H1 (cell line): ENCODE data around the gene PRG3. TPM values are rescaled to one million over a fixed set of nuclear protein-coding genes. Genes with fewer than 3 reads are reported as not detected.

Experiments
- CTCF ChIA-PET: fragments of 300-600 bp; sonication (Branson Sonifier 250); formaldehyde crosslinking; loops from one replicate; lab custom pipeline; 2021; ENCODE audit not compliant: partially characterized antibody; lab: Charles Lee
- POLR2A ChIA-PET: fragments of 300-600 bp; sonication (Branson Sonifier 250); formaldehyde crosslinking; loops from one replicate; lab custom pipeline; 2021; ENCODE audit warnings: inconsistent platforms; ENCODE audit not compliant: partially characterized antibody; lab: Charles Lee
- DNase-seq, 2 experiments: peaks; one replicate each; pipeline versions ENCODE4 v3.0.0 to v3.0.0-alpha.2; 2010 to 2022; ENCODE audit warnings: low spot score in 2 of 2, low read depth in 1 of 2, mixed read lengths in 1 of 2
- FAIRE-seq: peaks from 2 replicates; lab custom pipeline; 2011; peaks lifted over from hg19 to GRCh38; lab: Jason Lieb, UNC
- H2AFZ ChIP-seq: 2 replicates; pipeline ENCODE4 v1.8.1; 2012; ENCODE audit warnings: low read length, inconsistent platforms
- H2AK5ac ChIP-seq: 2 replicates; pipeline ENCODE4 v1.6.1; 2013; ENCODE audit warnings: low read depth, low read length
- H2BK120ac ChIP-seq: replicated peaks from 2 replicates; pipeline ENCODE3; 2013; ENCODE audit warnings: low read depth, low read length, inconsistent platforms
- H2BK12ac ChIP-seq: 2 replicates; pipeline ENCODE4 v1.6.1; 2013; ENCODE audit warnings: low read depth, low read length
- H2BK15ac ChIP-seq: 2 replicates; pipeline ENCODE4 v1.6.1; 2013; ENCODE audit warnings: low read length
- H2BK20ac ChIP-seq: 2 replicates; pipeline ENCODE4 v1.6.1; 2013; ENCODE audit warnings: low read length
- H2BK5ac ChIP-seq: 2 replicates; pipeline ENCODE4 v1.6.1; 2013; ENCODE audit warnings: low read depth, low read length
- H3K14ac ChIP-seq: 2 replicates; pipeline ENCODE4 v1.6.1; 2013; ENCODE audit warnings: inconsistent platforms; ENCODE audit not compliant: insufficient read length
- H3K18ac ChIP-seq: 2 replicates; pipeline ENCODE4 v1.6.1; 2013; ENCODE audit warnings: low read length; ENCODE audit errors: extremely low read depth
- H3K23ac ChIP-seq: 2 replicates; pipeline ENCODE4 v1.6.1; 2013; ENCODE audit warnings: inconsistent platforms; ENCODE audit not compliant: insufficient read length
- H3K23me2 ChIP-seq: 2 replicates; pipeline ENCODE4 v1.6.1; 2013; ENCODE audit warnings: low read depth, low read length
- H3K27ac ChIP-seq: 2 replicates; pipeline ENCODE4 v1.6.1; 2011; ENCODE audit warnings: low read depth, low read length, inconsistent platforms
- H3K27me3 ChIP-seq, 4 experiments: replicated peaks in 1 of 4; 1 replicate in 1 of 4; 2 replicates in 3 of 4; pipeline versions ENCODE4 v1.6.1 to v1.8.1; 2011 to 2013; ENCODE audit warnings: low read length in 3 of 4, mild to moderate bottlenecking in 3 of 4, inconsistent platforms in 2 of 4, mixed read lengths in 2 of 4, moderate library complexity in 1 of 4; ENCODE audit not compliant: control insufficient read depth in 3 of 4, insufficient read depth in 3 of 4; ENCODE audit errors: extremely low read depth in 1 of 4
- H3K36me3 ChIP-seq, 4 experiments: 2 replicates each; pipeline versions ENCODE4 v1.6.1 to v1.8.1; 2011 to 2013; ENCODE audit warnings: mild to moderate bottlenecking in 4 of 4, low read length in 3 of 4, moderate library complexity in 2 of 4, control low read depth in 1 of 4, inconsistent platforms in 1 of 4; ENCODE audit not compliant: insufficient read depth in 4 of 4, control insufficient read depth in 2 of 4
- H3K4ac ChIP-seq: replicated peaks from 2 replicates; pipeline ENCODE3; 2013; ENCODE audit warnings: low read length, low read depth, mixed read lengths, inconsistent platforms; ENCODE audit not compliant: insufficient read length
- H3K4me1 ChIP-seq, 4 experiments: replicated peaks in 1 of 4; 1 replicate in 1 of 4; 2 replicates in 3 of 4; pipeline versions ENCODE4 v1.6.1 to v1.8.1; 2011 to 2013; ENCODE audit warnings: low read length in 3 of 4, inconsistent platforms in 2 of 4, mixed read lengths in 1 of 4; ENCODE audit not compliant: insufficient read depth in 4 of 4, control insufficient read depth in 3 of 4
- H3K4me2 ChIP-seq, 2 experiments: 2 replicates each; pipeline versions ENCODE4 v1.6.1 to v1.8.1; 2011 to 2013; ENCODE audit warnings: low read depth in 2 of 2, low read length in 2 of 2, control low read depth in 1 of 2, inconsistent platforms in 1 of 2, mild to moderate bottlenecking in 1 of 2; ENCODE audit not compliant: insufficient read depth in 1 of 2
- H3K4me3 ChIP-seq, 4 experiments: fragments of 200-600, 300-600 bp in 1 of 4; sonication (generic), shearing (Covaris generic), sonication (Bioruptor Twin) in 1 of 4; 2 replicates each; pipeline versions ENCODE4 v1.5.1 to v1.8.1; 2011 to 2016; ENCODE audit warnings: low read length in 4 of 4, low read depth in 3 of 4, control low read depth in 2 of 4, inconsistent platforms in 2 of 4, mild to moderate bottlenecking in 2 of 4, mixed read lengths in 1 of 4, moderate library complexity in 1 of 4; ENCODE audit not compliant: insufficient read depth in 2 of 4; ENCODE audit errors: extremely low read depth in 1 of 4
- H3K56ac ChIP-seq: replicated peaks from 2 replicates; pipeline ENCODE3; 2013; ENCODE audit warnings: low read depth, mild to moderate bottlenecking, mixed read lengths, low read length, inconsistent platforms; ENCODE audit not compliant: insufficient read length
- H3K79me1 ChIP-seq: 2 replicates; pipeline ENCODE4 v1.6.1; 2013; ENCODE audit warnings: low read depth, low read length, control low read depth
- H3K79me2 ChIP-seq, 2 experiments: 2 replicates each; pipeline versions ENCODE4 v1.6.1 to v1.8.1; 2012 to 2013; ENCODE audit warnings: low read length in 2 of 2, mild to moderate bottlenecking in 2 of 2, inconsistent platforms in 1 of 2; ENCODE audit not compliant: insufficient read depth in 2 of 2, control insufficient read depth in 1 of 2
- H3K9ac ChIP-seq, 4 experiments: replicated peaks in 1 of 4; 1 replicate in 1 of 4; 2 replicates in 3 of 4; pipeline versions ENCODE4 v1.6.1 to v1.8.1; 2011 to 2013; ENCODE audit warnings: low read depth in 3 of 4, low read length in 3 of 4, control low read depth in 2 of 4, mild to moderate bottlenecking in 2 of 4, moderate library complexity in 2 of 4, inconsistent platforms in 1 of 4; ENCODE audit errors: extremely low read depth in 1 of 4
- H3K9me3 ChIP-seq, 2 experiments: 2 replicates each; pipeline versions ENCODE4 v1.6.1 to v1.8.1; 2012 to 2013; ENCODE audit warnings: mild to moderate bottlenecking in 2 of 2, moderate library complexity in 2 of 2, control low read depth in 1 of 2, inconsistent platforms in 1 of 2, low read depth in 1 of 2, low read length in 1 of 2, mixed read lengths in 1 of 2; ENCODE audit not compliant: insufficient read depth in 2 of 2
- H4K20me1 ChIP-seq, 2 experiments: replicated peaks in 1 of 2; 2 replicates each; pipeline versions ENCODE3 to v1.8.1; 2011 to 2013; ENCODE audit warnings: inconsistent platforms in 2 of 2, low read length in 2 of 2, mild to moderate bottlenecking in 1 of 2; ENCODE audit not compliant: insufficient read depth in 2 of 2, control insufficient read depth in 1 of 2
- H4K5ac ChIP-seq: 2 replicates; pipeline ENCODE4 v1.6.1; 2013; ENCODE audit warnings: low read length, low read depth, mixed read lengths, inconsistent platforms; ENCODE audit not compliant: insufficient read length
- H4K8ac ChIP-seq: 2 replicates; pipeline ENCODE4 v1.8.0; 2013; ENCODE audit warnings: mild to moderate bottlenecking, moderate library complexity, low read length, inconsistent platforms; ENCODE audit not compliant: insufficient read depth; ENCODE audit errors: extremely low read depth
- H4K91ac ChIP-seq: replicated peaks from 2 replicates; pipeline ENCODE3; 2013; ENCODE audit warnings: low read length, mixed read lengths, inconsistent platforms; ENCODE audit not compliant: insufficient read length
- CBX5 ChIP-seq: fragments of 300-800, 300-1000 bp; sonication (generic); IDR thresholded peaks from 2 replicates; pipeline ENCODE4 v1.7.1; 2016; ENCODE audit warnings: antibody characterized with exemption, low read length, low read depth
- FOSL1 ChIP-seq: IDR thresholded peaks from 2 replicates; pipeline ENCODE4 v1.6.1; 2011; ENCODE audit warnings: mild to moderate bottlenecking, low read depth, low read length, moderate library complexity; ENCODE audit not compliant: insufficient read depth
- GTF2F1 ChIP-seq: IDR thresholded peaks from 2 replicates; pipeline ENCODE4 v1.6.1; 2012; ENCODE audit warnings: low read depth, low read length, improper control_type of control experiment, borderline replicate concordance
- POLR2AphosphoS5 ChIP-seq: IDR thresholded peaks from 2 replicates; pipeline ENCODE4 v1.6.1; 2011; ENCODE audit warnings: low read depth, low read length
- RNF2 ChIP-seq: fragments of 200-900, 300-1000 bp; sonication (generic); IDR thresholded peaks from 2 replicates; pipeline ENCODE4 v1.7.1; 2016; ENCODE audit warnings: borderline replicate concordance, low read depth, mild to moderate bottlenecking, antibody characterized with exemption, low read length; ENCODE audit not compliant: poor library complexity, severe bottlenecking; ENCODE audit errors: missing control alignments
- SP2 ChIP-seq: IDR thresholded peaks from 2 replicates; pipeline ENCODE4 v1.6.1; 2012; ENCODE audit warnings: mild to moderate bottlenecking, low read length, inconsistent platforms
- WGBS, 2 experiments: shearing (Covaris generic) in 1 of 2; methylation state at CpG; one replicate each; pipeline versions ENCODE4 v1.1.6 to v1.1.7; 2013 to 2015; ENCODE audit warnings: low lambda C conversion rate in 2 of 2, mixed read lengths in 2 of 2, inconsistent platforms in 1 of 2, low coverage in 1 of 2, missing lambda C conversion rate in 1 of 2; ENCODE audit not compliant: insufficient replicate concordance in 2 of 2, insufficient coverage in 1 of 2, insufficient read length in 1 of 2; ENCODE audit errors: extremely low coverage in 1 of 2, missing lambda C conversion rate in 1 of 2; 5-methylcytosine and 5-hydroxymethylcytosine counted together
- polyA plus RNA-seq, 7 experiments: library from polyadenylated mRNA; depleted of rRNA in 3 of 7; stranded (reverse) in 5 of 7; unstranded in 2 of 7; fragments of >200 nt in 5 of 7; fragments of 200-250 nt in 2 of 7; gene quantifications; 1 replicate in 5 of 7; 2 replicates in 1 of 7; 4 replicates in 1 of 7; pipeline versions ENCODE4 v1.2.1 to v1.2.3, GENCODE V29; 2011 to 2013; ENCODE audit warnings: missing spikeins in 2 of 7, mixed read lengths in 2 of 7
- total RNA-seq: library from RNA; stranded (reverse); fragmentation: NEBNext Ultra II Directional; extraction: Animal tissue kit (Norgen Biotek cat#: 25700); gene quantifications from 2 replicates; pipeline ENCODE4 v1.2.1, GENCODE V29; 2021
- TF ChIP-seq, protein P1 (sequence below), 3 experiments: IDR thresholded peaks; 1 replicate in 2 of 3; 2 replicates in 1 of 3; pipeline versions ENCODE4 v1.5.1 to v1.6.1; 2011; ENCODE audit warnings: low read length in 3 of 3, mild to moderate bottlenecking in 3 of 3, inconsistent platforms in 2 of 3, low read depth in 1 of 3, moderate library complexity in 1 of 3; ENCODE audit not compliant: insufficient read depth in 1 of 3; ENCODE audit errors: control extremely low read depth in 1 of 3
- TF ChIP-seq, protein P2 (sequence below): IDR thresholded peaks from 2 replicates; pipeline ENCODE4 v1.6.1; 2011; ENCODE audit warnings: low read depth, mild to moderate bottlenecking, low read length; ENCODE audit not compliant: insufficient read depth

The PRG3 gene
- total and polyA plus RNA-seq, 2 of the 8 experiments (the other 6 are each of a cell fraction or from before 2014, with no cell fraction given): not detected

DNA sequence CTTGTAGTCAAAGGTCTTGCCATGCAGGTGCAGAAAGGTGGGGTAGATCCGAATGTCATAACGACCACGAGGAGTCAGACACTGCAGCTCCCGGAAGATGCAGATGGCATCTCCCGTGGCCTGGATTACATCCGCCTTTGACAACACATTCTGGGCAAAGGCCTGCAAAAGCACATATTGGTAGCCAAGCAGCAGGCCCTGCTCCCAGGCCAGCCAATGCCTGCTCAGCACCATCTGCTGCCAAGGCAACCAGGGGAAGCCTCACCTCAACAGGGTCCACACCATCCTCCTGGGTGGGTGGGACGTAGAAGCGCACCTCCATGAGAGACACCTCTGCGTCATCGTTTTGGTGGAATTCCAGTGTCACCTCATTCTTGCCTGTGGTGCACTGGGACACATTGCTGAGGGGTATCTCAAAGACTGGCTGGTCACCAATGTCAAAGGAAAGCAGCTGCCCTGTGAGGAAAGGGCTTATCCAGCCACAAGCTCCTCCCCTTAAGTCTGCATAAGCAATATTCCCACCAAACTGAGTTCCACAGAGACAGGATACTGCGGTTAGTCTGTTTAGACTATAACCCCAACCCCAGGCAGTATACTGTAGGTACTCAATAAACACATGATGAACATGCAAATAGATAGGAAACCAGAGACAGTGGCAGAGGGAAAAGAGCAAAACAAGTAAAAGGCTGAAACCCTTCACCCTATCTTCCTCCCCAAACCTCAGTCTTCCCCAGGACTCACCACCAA is 48.1 kb downstream of the PRG3 start:
- peaks cover 3 to 8% (median 3%) of the 10 kb centered on the region in 4 experiments; a peak in 6 of 7 replicates for H3K4me1 ChIP-seq
- 97% methylated on average over 10 of the region's 11 CpGs; no CpG with 5 or more reads in 1 of the 2 experiments for WGBS, 2 experiments
- peaks cover 8% of the 10 kb centered on the region for H3K79me1 ChIP-seq
- H2AFZ ChIP-seq: no peak overlapping the region
- no peak overlapping the region for H3K4ac ChIP-seq
- FAIRE-seq (no peak), DNase-seq (no peak)
- no peak overlapping the region for H2BK15ac ChIP-seq
- no peak overlapping the region for H2BK20ac ChIP-seq
- no peak overlapping the region for H2AK5ac ChIP-seq
- no peak overlapping the region for H4K5ac ChIP-seq
- H4K20me1 ChIP-seq: peaks cover 2 to 7% of the 10 kb centered on the region in 2 experiments
- H2BK12ac ChIP-seq: no peak overlapping the region
- no peak overlapping the region for H3K27ac ChIP-seq
- no peaks in the 10 kb centered on the region for H3K9me3 ChIP-seq
- ChIA-PET POLR2A (interaction anchor here (45.7 kb wide), 1 partner anchor 25 kb away, joined by 1279 read pairs; the partner anchor contains the start of gene TNKS1BP1), CTCF (interaction anchor here (0.8 to 1.0 kb wide), 3 partner anchors 21 to 160 kb away, joined by 3 read pairs; no protein-coding TSS in a partner anchor)
- peaks cover 4% of the 10 kb centered on the region for H3K23me2 ChIP-seq
- no peak overlapping the region for H3K4me3 ChIP-seq
- no peak overlapping the region for H4K91ac ChIP-seq
- H3K79me2 ChIP-seq: peaks cover 12 to 29% of the 10 kb centered on the region in 2 experiments
- no peak overlapping the region for H2BK5ac ChIP-seq
- no peak overlapping the region; the same call in 1 of the 2 replicates for H4K8ac ChIP-seq
- peaks cover 44 to 67% (median 58%) of the 10 kb centered on the region in 4 experiments for H3K36me3 ChIP-seq
- no peak overlapping the region for H3K4me2 ChIP-seq
- no peaks in the 10 kb centered on the region for H3K27me3 ChIP-seq
- no peak overlapping the region for H3K14ac ChIP-seq
- no peak overlapping the region for H2BK120ac ChIP-seq
- H3K56ac ChIP-seq: no peak overlapping the region
- no peak overlapping the region for H3K9ac ChIP-seq
- H3K18ac ChIP-seq: no peak overlapping the region
- H3K23ac ChIP-seq: no peak overlapping the region
- TF ChIP-seq CBX5 (no peak), SP2 (no peak), RNF2 (no peak), POLR2AphosphoS5 (no peak), GTF2F1 (no peak), FOSL1 (no peak)
- TF ChIP-seq, protein P1, sequence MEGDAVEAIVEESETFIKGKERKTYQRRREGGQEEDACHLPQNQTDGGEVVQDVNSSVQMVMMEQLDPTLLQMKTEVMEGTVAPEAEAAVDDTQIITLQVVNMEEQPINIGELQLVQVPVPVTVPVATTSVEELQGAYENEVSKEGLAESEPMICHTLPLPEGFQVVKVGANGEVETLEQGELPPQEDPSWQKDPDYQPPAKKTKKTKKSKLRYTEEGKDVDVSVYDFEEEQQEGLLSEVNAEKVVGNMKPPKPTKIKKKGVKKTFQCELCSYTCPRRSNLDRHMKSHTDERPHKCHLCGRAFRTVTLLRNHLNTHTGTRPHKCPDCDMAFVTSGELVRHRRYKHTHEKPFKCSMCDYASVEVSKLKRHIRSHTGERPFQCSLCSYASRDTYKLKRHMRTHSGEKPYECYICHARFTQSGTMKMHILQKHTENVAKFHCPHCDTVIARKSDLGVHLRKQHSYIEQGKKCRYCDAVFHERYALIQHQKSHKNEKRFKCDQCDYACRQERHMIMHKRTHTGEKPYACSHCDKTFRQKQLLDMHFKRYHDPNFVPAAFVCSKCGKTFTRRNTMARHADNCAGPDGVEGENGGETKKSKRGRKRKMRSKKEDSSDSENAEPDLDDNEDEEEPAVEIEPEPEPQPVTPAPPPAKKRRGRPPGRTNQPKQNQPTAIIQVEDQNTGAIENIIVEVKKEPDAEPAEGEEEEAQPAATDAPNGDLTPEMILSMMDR (IDR thresholded peaks at IDR 0.05; ENCODE audit: control extremely low read depth in 1 of 3, insufficient read depth in 1 of 3, low read depth in 1 of 3, low read length in 3 of 3): no peak
- TF ChIP-seq, protein P2, sequence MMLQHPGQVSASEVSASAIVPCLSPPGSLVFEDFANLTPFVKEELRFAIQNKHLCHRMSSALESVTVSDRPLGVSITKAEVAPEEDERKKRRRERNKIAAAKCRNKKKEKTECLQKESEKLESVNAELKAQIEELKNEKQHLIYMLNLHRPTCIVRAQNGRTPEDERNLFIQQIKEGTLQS: no peak
